ENCODE results near the gene MMP25.

Gene MMP25

DNA sequence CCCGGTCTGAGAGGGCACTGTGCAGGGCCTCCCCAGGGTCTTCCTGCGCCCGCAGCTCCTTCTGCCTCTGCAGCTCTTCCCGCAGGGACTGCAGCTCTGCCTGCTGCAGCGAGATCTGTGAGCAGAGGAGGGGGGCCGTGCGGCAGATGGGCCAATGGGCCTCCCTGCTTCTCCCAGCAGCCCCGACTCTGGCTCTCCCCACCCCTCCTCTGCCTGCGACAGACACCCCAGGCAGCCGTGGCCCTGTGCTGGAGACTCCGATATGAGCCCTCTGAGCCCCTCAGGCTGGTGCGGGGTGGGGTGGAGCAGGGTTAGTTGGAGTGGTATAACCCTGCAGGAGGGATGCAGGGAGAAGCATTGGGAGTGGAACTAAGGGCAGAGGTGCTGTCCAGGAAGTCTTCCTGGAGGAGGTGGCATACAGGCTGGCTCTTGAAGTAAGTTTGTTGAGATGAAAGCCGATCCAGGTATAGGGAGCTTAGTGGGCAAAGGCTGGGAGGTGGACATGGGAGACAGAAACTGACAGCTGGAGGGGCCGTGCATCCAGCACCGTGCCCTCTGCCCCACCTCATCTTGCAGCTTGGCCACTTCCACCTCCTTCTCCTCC, 17.5 kb upstream of the MMP25 start:
- no peaks in the 10 kb centered on the region for H3F3A ChIP-seq (ENCODE audit: insufficient read depth)
- no peaks in the 10 kb centered on the region for H3K27me3 ChIP-seq (ENCODE audit: low read length)
- no peak overlapping the region for H3K4me3 ChIP-seq (ENCODE audit: insufficient read depth, low read length, poor library complexity, severe bottlenecking)
- no peak overlapping the region for H3K27ac ChIP-seq (ENCODE audit: low read depth, low read length)
- H3K9me2 ChIP-seq (replicated peaks; ENCODE audit: insufficient read depth, low read length): no peaks in the 10 kb centered on the region
- no peak overlapping the region for H3K9ac ChIP-seq (ENCODE audit: low read length)
- H3K79me2 ChIP-seq (ENCODE audit: insufficient read depth, low read length): no peaks in the 10 kb centered on the region
- no peak overlapping the region for H3K4me2 ChIP-seq (ENCODE audit: low read depth, low read length, poor library complexity, severe bottlenecking)
- H4K20me1 ChIP-seq (ENCODE audit: low read depth, low read length): no peaks in the 10 kb centered on the region
- H3K36me3 ChIP-seq (ENCODE audit: low read length): no peaks in the 10 kb centered on the region
- H3K9me3 ChIP-seq (ENCODE audit: insufficient read depth, low read length): no peaks in the 10 kb centered on the region
- no peak overlapping the region for H2AFZ ChIP-seq (ENCODE audit: low read depth, low read length, severe bottlenecking)
- TF ChIP-seq, protein P1, sequence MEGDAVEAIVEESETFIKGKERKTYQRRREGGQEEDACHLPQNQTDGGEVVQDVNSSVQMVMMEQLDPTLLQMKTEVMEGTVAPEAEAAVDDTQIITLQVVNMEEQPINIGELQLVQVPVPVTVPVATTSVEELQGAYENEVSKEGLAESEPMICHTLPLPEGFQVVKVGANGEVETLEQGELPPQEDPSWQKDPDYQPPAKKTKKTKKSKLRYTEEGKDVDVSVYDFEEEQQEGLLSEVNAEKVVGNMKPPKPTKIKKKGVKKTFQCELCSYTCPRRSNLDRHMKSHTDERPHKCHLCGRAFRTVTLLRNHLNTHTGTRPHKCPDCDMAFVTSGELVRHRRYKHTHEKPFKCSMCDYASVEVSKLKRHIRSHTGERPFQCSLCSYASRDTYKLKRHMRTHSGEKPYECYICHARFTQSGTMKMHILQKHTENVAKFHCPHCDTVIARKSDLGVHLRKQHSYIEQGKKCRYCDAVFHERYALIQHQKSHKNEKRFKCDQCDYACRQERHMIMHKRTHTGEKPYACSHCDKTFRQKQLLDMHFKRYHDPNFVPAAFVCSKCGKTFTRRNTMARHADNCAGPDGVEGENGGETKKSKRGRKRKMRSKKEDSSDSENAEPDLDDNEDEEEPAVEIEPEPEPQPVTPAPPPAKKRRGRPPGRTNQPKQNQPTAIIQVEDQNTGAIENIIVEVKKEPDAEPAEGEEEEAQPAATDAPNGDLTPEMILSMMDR (IDR thresholded peaks at IDR 0.05; ENCODE audit: insufficient read depth, low read length, poor library complexity, severe bottlenecking): no peak
- no peak for TF ChIP-seq EZH2phosphoT487 (conservative IDR thresholded peaks at IDR 0.05; ENCODE audit: low read length)

DNA sequence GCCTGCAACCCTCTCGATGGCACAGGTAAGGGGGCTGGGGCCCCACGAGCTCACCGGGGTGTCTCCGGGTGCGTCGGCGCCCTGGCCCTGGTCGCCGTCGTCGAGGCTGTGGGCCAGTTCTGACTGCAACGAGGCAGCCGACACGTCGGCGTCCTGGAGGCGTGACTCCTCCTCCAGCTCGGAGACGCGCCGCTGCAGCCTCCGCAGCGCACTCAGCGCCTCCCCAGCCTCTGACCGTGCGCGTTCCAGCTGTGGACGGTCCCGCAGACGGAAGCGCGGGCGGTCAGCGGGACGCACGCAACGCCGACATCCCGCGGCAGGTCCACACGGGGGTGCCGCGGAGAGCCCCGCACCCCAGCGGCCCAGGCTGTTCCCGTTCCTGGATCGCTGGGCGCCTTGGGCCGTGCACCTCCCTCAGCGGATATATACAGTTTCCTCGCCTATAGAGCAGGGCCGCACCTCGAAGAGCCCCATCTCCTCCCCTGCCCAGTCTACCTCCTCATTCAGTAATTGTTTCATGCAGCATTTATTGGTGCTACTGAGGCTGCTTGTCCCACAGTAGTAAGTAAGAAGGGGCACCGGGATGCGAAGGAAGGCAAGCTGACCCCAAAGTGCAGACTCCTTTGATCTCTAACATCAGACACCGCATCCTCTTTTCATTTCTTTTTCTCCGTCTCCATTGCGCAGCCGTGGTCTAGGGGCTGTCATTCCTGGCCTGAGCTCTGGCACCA, 16.7 kb upstream of the MMP25 start:
- Histone ChIP-seq H3K36me3 (ENCODE audit: low read length) (no peaks in the 10 kb centered on the region), H3K9me3 (ENCODE audit: insufficient read depth, low read length) (no peaks in the 10 kb centered on the region), H2AFZ (ENCODE audit: low read depth, low read length, severe bottlenecking) (no peak overlapping the region), H3K27ac (ENCODE audit: low read depth, low read length) (no peak overlapping the region), H3K4me2 (ENCODE audit: low read depth, low read length, poor library complexity, severe bottlenecking) (no peak overlapping the region), H3K4me3 (ENCODE audit: insufficient read depth, low read length, poor library complexity, severe bottlenecking) (no peak overlapping the region), H3K9me2 (replicated peaks; ENCODE audit: insufficient read depth, low read length) (no peaks in the 10 kb centered on the region), H3K9ac (ENCODE audit: low read length) (no peak overlapping the region), H3K79me2 (ENCODE audit: insufficient read depth, low read length) (no peaks in the 10 kb centered on the region), H4K20me1 (ENCODE audit: low read depth, low read length) (no peaks in the 10 kb centered on the region), H3F3A (ENCODE audit: insufficient read depth) (no peaks in the 10 kb centered on the region), H3K27me3 (ENCODE audit: low read length) (no peaks in the 10 kb centered on the region)
- TF ChIP-seq, protein P1 (IDR thresholded peaks at IDR 0.05; ENCODE audit: insufficient read depth, low read length, poor library complexity, severe bottlenecking): no peak
- no peak for TF ChIP-seq EZH2phosphoT487 (conservative IDR thresholded peaks at IDR 0.05; ENCODE audit: low read length)

DNA sequence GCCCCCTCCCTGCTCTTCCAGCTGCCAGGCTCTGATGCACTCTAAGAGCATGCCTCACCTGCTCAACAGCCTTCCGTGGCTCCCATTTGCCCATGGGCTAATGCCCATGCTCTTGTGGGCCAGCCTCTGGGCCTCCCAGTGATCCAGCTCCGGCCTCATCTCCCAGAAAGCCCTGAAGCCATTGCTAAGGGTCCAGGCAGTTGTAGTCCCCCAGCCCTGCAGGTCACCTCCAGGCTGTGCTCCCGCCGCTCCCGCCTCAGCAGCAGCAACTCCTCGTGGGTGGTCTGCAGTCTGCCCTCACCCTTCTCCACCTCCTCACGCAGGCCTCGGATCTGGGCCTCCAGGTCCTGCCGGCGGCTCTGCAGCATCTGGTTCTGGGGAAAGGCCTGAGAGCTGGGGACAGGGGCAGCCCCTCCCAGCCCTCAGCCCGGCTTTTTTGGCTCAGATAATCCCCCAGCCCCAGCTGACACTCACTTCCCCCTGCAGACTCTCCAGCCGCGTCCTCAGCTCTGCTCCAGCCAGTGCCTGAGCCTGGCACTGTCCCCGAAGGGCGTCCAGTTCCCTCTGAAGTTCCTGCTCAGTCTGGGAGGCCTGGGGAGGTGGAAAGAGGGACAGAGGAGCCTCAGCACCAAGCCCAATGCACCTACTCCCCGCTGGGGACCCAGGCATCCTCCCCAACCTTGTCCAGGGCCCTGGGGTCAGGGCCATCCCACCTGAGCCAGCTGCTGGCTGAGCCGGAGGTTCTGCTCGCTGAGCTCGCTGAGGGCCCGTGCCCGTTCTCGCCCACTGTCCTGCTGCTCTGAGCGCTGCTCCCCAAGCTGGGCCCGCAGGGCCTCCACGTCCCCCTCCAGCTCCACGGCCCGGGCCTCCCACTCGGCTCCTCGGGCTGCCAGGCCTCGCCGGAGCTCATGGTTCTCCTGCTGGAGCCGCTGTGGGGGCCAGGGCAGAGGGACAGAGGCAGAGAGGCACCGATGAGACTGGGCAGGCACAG, 15.8 kb upstream of the MMP25 start:
- no peak overlapping the region for H3K9ac ChIP-seq (ENCODE audit: low read length)
- H3K4me2 ChIP-seq (ENCODE audit: low read depth, low read length, poor library complexity, severe bottlenecking): no peak overlapping the region
- H3K9me2 ChIP-seq (replicated peaks; ENCODE audit: insufficient read depth, low read length): no peaks in the 10 kb centered on the region
- H3K27me3 ChIP-seq (ENCODE audit: low read length): no peaks in the 10 kb centered on the region
- no peak overlapping the region for H2AFZ ChIP-seq (ENCODE audit: low read depth, low read length, severe bottlenecking)
- no peak for TF ChIP-seq EZH2phosphoT487 (conservative IDR thresholded peaks at IDR 0.05; ENCODE audit: low read length)
- TF ChIP-seq, protein P1 (IDR thresholded peaks at IDR 0.05; ENCODE audit: insufficient read depth, low read length, poor library complexity, severe bottlenecking): no peak
- H3F3A ChIP-seq (ENCODE audit: insufficient read depth): no peaks in the 10 kb centered on the region
- H3K36me3 ChIP-seq (ENCODE audit: low read length): no peaks in the 10 kb centered on the region
- H4K20me1 ChIP-seq (ENCODE audit: low read depth, low read length): no peaks in the 10 kb centered on the region
- no peaks in the 10 kb centered on the region for H3K9me3 ChIP-seq (ENCODE audit: insufficient read depth, low read length)
- no peak overlapping the region for H3K27ac ChIP-seq (ENCODE audit: low read depth, low read length)
- H3K79me2 ChIP-seq (ENCODE audit: insufficient read depth, low read length): no peaks in the 10 kb centered on the region
- H3K4me3 ChIP-seq (ENCODE audit: insufficient read depth, low read length, poor library complexity, severe bottlenecking): no peak overlapping the region
